ENCODE measurements around the gene POLK. TPM values are rescaled to one million over a fixed set of nuclear protein-coding genes. Genes with fewer than 3 reads are reported as not detected.
"Not testable (repeated sequence)": the region's sequence is repeated elsewhere in the genome, so short reads cannot be mapped to it uniquely, and the experiment has no call there.

Gene POLK
- total RNA-seq, 5 donors from 2014 or later (not counting 1 experiment from before 2014, with no cell fraction given) = 21.8 to 26.2 (median 25.0) TPM

- peaks cover 25 to 42% (median 27%) of the 10 kb centered on the region in 3 donors for H3K9me3 Mint-ChIP-seq
- no peak for ATAC-seq (replicated peaks in 1 of 4)
- no peak for DNase-seq
- CTCF ChIA-PET = no interaction called here
- no peaks in the 10 kb centered on the region for H3K27me3 ChIP-seq (replicated peaks in 1 of 2; ENCODE audit: control insufficient read depth in 2 of 2, extremely low read depth in 1 of 2, insufficient read depth in 2 of 2, low read length in 1 of 2)
- peaks cover 2% of the 10 kb centered on the region for H3K9me3 ChIP-seq
- no peak overlapping the region for H3K4me3 ChIP-seq (ENCODE audit: control insufficient read depth in 1 of 2, extremely low read depth in 1 of 2, low read length in 1 of 2)
- POLR2A ChIA-PET = no interaction called here
- no peak overlapping the region for H3K4me3 Mint-ChIP-seq
- peaks cover 68% of the 10 kb centered on the region for H3K36me3 Mint-ChIP-seq
- no peaks in the 10 kb centered on the region for H3K36me3 ChIP-seq (ENCODE audit: control insufficient read depth in 2 of 2, extremely low read depth in 1 of 2, insufficient read depth in 1 of 2, low read length in 1 of 2)
- peaks cover 0 to 2% of the 10 kb centered on the region in 2 experiments for H3K4me1 ChIP-seq (ENCODE audit: control insufficient read depth in 1 of 2, extremely low read depth in 1 of 2, insufficient read depth in 2 of 2, low read length in 2 of 2)
- no peaks in the 10 kb centered on the region for H3K27me3 Mint-ChIP-seq
- 100% methylated on average over 2 of the region's 3 CpGs for WGBS (ENCODE audit: insufficient coverage)
- H3K4me1 Mint-ChIP-seq = peaks cover 51 to 66% (median 59%) of the 10 kb centered on the region in 3 donors
- no peak overlapping the region for H3K27ac ChIP-seq (ENCODE audit: low read length)
- H3K27ac Mint-ChIP-seq = no peak overlapping the region
Observed at GRCh38 chr5:75482482-75482881, 29.2 kb upstream of the POLK start.

GRCh38 chr5:75484605-75485004, 27.1 kb upstream of the POLK start:
- ATAC-seq (replicated peaks in 1 of 4) = no peak
- no peaks in the 10 kb centered on the region for H3K4me1 ChIP-seq (ENCODE audit: control insufficient read depth in 1 of 2, extremely low read depth in 1 of 2, insufficient read depth in 2 of 2, low read length in 2 of 2)
- H3K36me3 ChIP-seq (ENCODE audit: control insufficient read depth in 2 of 2, extremely low read depth in 1 of 2, insufficient read depth in 1 of 2, low read length in 1 of 2) = no peaks in the 10 kb centered on the region
- H3K4me3 Mint-ChIP-seq = no peak overlapping the region
- H3K27me3 ChIP-seq (replicated peaks in 1 of 2; ENCODE audit: control insufficient read depth in 2 of 2, extremely low read depth in 1 of 2, insufficient read depth in 2 of 2, low read length in 1 of 2) = no peaks in the 10 kb centered on the region
- POLR2A ChIA-PET = no interaction called here
- no peak overlapping the region for H3K4me3 ChIP-seq (ENCODE audit: control insufficient read depth in 1 of 2, extremely low read depth in 1 of 2, low read length in 1 of 2)
- H3K27ac Mint-ChIP-seq = no peak overlapping the region
- H3K27me3 Mint-ChIP-seq = no peaks in the 10 kb centered on the region
- H3K9me3 ChIP-seq = peaks cover 2% of the 10 kb centered on the region
- H3K36me3 Mint-ChIP-seq = peaks cover 79% of the 10 kb centered on the region
- no CpG with 5 or more reads among the region's 1 CpG for WGBS (ENCODE audit: insufficient coverage)
- CTCF ChIA-PET = no interaction called here
- peaks cover 31 to 53% (median 34%) of the 10 kb centered on the region in 3 donors for H3K9me3 Mint-ChIP-seq
- peaks cover 47 to 62% (median 50%) of the 10 kb centered on the region in 3 donors for H3K4me1 Mint-ChIP-seq
- H3K27ac ChIP-seq (ENCODE audit: low read length) = no peak overlapping the region
- no peak for DNase-seq

GRCh38 chr5:75489847-75490246, 21.8 kb upstream of the POLK start:
- H3K27ac ChIP-seq (ENCODE audit: low read length); CTCF ChIA-PET; DNase-seq; H3K4me1 ChIP-seq (ENCODE audit: control insufficient read depth in 1 of 2, extremely low read depth in 1 of 2, insufficient read depth in 2 of 2, low read length in 2 of 2); H3K27ac Mint-ChIP-seq; H3K27me3 ChIP-seq (replicated peaks in 1 of 2; ENCODE audit: control insufficient read depth in 2 of 2, extremely low read depth in 1 of 2, insufficient read depth in 2 of 2, low read length in 1 of 2); H3K9me3 ChIP-seq; ATAC-seq (replicated peaks in 1 of 4); H3K36me3 ChIP-seq (ENCODE audit: control insufficient read depth in 2 of 2, extremely low read depth in 1 of 2, insufficient read depth in 1 of 2, low read length in 1 of 2); H3K27me3 Mint-ChIP-seq; H3K4me3 ChIP-seq (ENCODE audit: control insufficient read depth in 1 of 2, extremely low read depth in 1 of 2, low read length in 1 of 2); H3K4me3 Mint-ChIP-seq: not testable (repeated sequence)
- peaks cover 78% of the 10 kb centered on the region for H3K36me3 Mint-ChIP-seq
- no CpG with 5 or more reads among the region's 6 CpGs for WGBS (ENCODE audit: insufficient coverage)
- peaks cover 20 to 38% (median 29%) of the 10 kb centered on the region in 3 donors for H3K4me1 Mint-ChIP-seq
- POLR2A ChIA-PET = interaction anchor here in 1 of 2 donors (0.8 kb wide), 1 partner anchor 979 kb away, joined by 3 read pairs; no protein-coding TSS in a partner anchor
- H3K9me3 Mint-ChIP-seq = peaks cover 15 to 44% (median 30%) of the 10 kb centered on the region in 3 donors

GRCh38 chr5:75491621-75492020, 20.1 kb upstream of the POLK start:
- H3K36me3 Mint-ChIP-seq = peaks cover 68% of the 10 kb centered on the region
- CTCF ChIA-PET = no interaction called here
- Histone ChIP-seq H3K27ac (ENCODE audit: low read length) (no peak overlapping the region), H3K36me3 (ENCODE audit: control insufficient read depth in 2 of 2, extremely low read depth in 1 of 2, insufficient read depth in 1 of 2, low read length in 1 of 2) (peaks cover 0 to 3% of the 10 kb centered on the region in 2 donors), H3K9me3 (no peaks in the 10 kb centered on the region), H3K27me3 (replicated peaks in 1 of 2; ENCODE audit: control insufficient read depth in 2 of 2, extremely low read depth in 1 of 2, insufficient read depth in 2 of 2, low read length in 1 of 2) (no peaks in the 10 kb centered on the region), H3K4me3 (ENCODE audit: control insufficient read depth in 1 of 2, extremely low read depth in 1 of 2, low read length in 1 of 2) (no peak overlapping the region), H3K4me1 (ENCODE audit: control insufficient read depth in 1 of 2, extremely low read depth in 1 of 2, insufficient read depth in 2 of 2, low read length in 2 of 2) (no peaks in the 10 kb centered on the region)
- ATAC-seq (replicated peaks in 1 of 4) (no peak), DNase-seq (no peak)
- no peak overlapping the region for H3K27ac Mint-ChIP-seq
- no CpG with 5 or more reads among the region's 2 CpGs for WGBS (ENCODE audit: insufficient coverage)
- no peaks in the 10 kb centered on the region for H3K27me3 Mint-ChIP-seq
- POLR2A ChIA-PET = interaction anchor here in 1 of 2 donors (0.6 kb wide), 1 partner anchor 123 kb away, joined by 5 read pairs; no protein-coding TSS in a partner anchor
- H3K4me1 Mint-ChIP-seq = peaks cover 11 to 29% (median 20%) of the 10 kb centered on the region in 3 donors
- no peak overlapping the region for H3K4me3 Mint-ChIP-seq
- H3K9me3 Mint-ChIP-seq = peaks cover 8 to 28% (median 16%) of the 10 kb centered on the region in 3 donors

- ChIA-PET CTCF (no interaction called here), POLR2A (interaction anchor here in 1 of 2 donors (0.6 kb wide), 1 partner anchor 14 kb away, joined by 4 read pairs; no protein-coding TSS in a partner anchor)
- no CpG with 5 or more reads among the region's 3 CpGs for WGBS (ENCODE audit: insufficient coverage)
- Mint-ChIP-seq H3K9me3 (no peaks in the 10 kb centered on the region), H3K27me3 (no peaks in the 10 kb centered on the region), H3K4me3 (no peak overlapping the region), H3K27ac (no peak overlapping the region), H3K36me3 (peaks cover 70% of the 10 kb centered on the region), H3K4me1 (peaks cover 15 to 21% (median 15%) of the 10 kb centered on the region in 3 donors)
- ATAC-seq (replicated peaks in 1 of 4) = no peak
- no peak overlapping the region for H3K4me3 ChIP-seq (ENCODE audit: control insufficient read depth in 1 of 2, extremely low read depth in 1 of 2, low read length in 1 of 2)
- no peaks in the 10 kb centered on the region for H3K9me3 ChIP-seq
- peaks cover 0 to 10% of the 10 kb centered on the region in 2 donors for H3K36me3 ChIP-seq (ENCODE audit: control insufficient read depth in 2 of 2, extremely low read depth in 1 of 2, insufficient read depth in 1 of 2, low read length in 1 of 2)
- no peak overlapping the region for H3K27ac ChIP-seq (ENCODE audit: low read length)
- DNase-seq = no peak
- no peaks in the 10 kb centered on the region for H3K27me3 ChIP-seq (replicated peaks in 1 of 2; ENCODE audit: control insufficient read depth in 2 of 2, extremely low read depth in 1 of 2, insufficient read depth in 2 of 2, low read length in 1 of 2)
- no peaks in the 10 kb centered on the region for H3K4me1 ChIP-seq (ENCODE audit: control insufficient read depth in 1 of 2, extremely low read depth in 1 of 2, insufficient read depth in 2 of 2, low read length in 2 of 2)
Observed at GRCh38 chr5:75496026-75496425, 15.7 kb upstream of the POLK start.

- H3K36me3 Mint-ChIP-seq = peaks cover 59% of the 10 kb centered on the region
- ATAC-seq (replicated peaks in 1 of 4) = no peak
- H3K4me3 ChIP-seq (ENCODE audit: control insufficient read depth in 1 of 2, extremely low read depth in 1 of 2, low read length in 1 of 2) = no peak overlapping the region
- no peak overlapping the region for H3K27ac Mint-ChIP-seq
- DNase-seq = no peak
- CTCF ChIA-PET = no interaction called here
- no peaks in the 10 kb centered on the region for H3K27me3 Mint-ChIP-seq
- H3K9me3 ChIP-seq = no peaks in the 10 kb centered on the region
- no peak overlapping the region for H3K4me3 Mint-ChIP-seq
- POLR2A ChIA-PET = interaction anchor here in 1 of 2 donors (0.6 kb wide), 1 partner anchor 785 kb away, joined by 3 read pairs; no protein-coding TSS in a partner anchor
- H3K9me3 Mint-ChIP-seq = no peaks in the 10 kb centered on the region
- no peaks in the 10 kb centered on the region for H3K4me1 ChIP-seq (ENCODE audit: control insufficient read depth in 1 of 2, extremely low read depth in 1 of 2, insufficient read depth in 2 of 2, low read length in 2 of 2)
- H3K36me3 ChIP-seq (ENCODE audit: control insufficient read depth in 2 of 2, extremely low read depth in 1 of 2, insufficient read depth in 1 of 2, low read length in 1 of 2) = peaks cover 0 to 10% of the 10 kb centered on the region in 2 donors
- WGBS (ENCODE audit: insufficient coverage) = 87% methylated on average over 4 of the region's 7 CpGs
- peaks cover 22 to 26% (median 26%) of the 10 kb centered on the region in 3 donors for H3K4me1 Mint-ChIP-seq
- H3K27ac ChIP-seq (ENCODE audit: low read length) = no peak overlapping the region
- H3K27me3 ChIP-seq (replicated peaks in 1 of 2; ENCODE audit: control insufficient read depth in 2 of 2, extremely low read depth in 1 of 2, insufficient read depth in 2 of 2, low read length in 1 of 2) = no peaks in the 10 kb centered on the region
Observed at GRCh38 chr5:75498208-75498777, 13.4 kb upstream of the POLK start.
